H1 (cell line): ENCODE data around the gene C19orf73. TPM values are rescaled to one million over a fixed set of nuclear protein-coding genes. Genes with fewer than 3 reads are reported as not detected.

Source experiments
- CTCF ChIA-PET: fragments of 300-600 bp; sonication (Branson Sonifier 250); formaldehyde crosslinking; loops from one replicate; lab custom pipeline; 2021; ENCODE audit not compliant: partially characterized antibody; lab: Charles Lee
- POLR2A ChIA-PET: fragments of 300-600 bp; sonication (Branson Sonifier 250); formaldehyde crosslinking; loops from one replicate; lab custom pipeline; 2021; ENCODE audit warnings: inconsistent platforms; ENCODE audit not compliant: partially characterized antibody; lab: Charles Lee
- DNase-seq, 2 experiments: peaks; one replicate each; pipeline versions ENCODE4 v3.0.0 to v3.0.0-alpha.2; 2010 to 2022; ENCODE audit warnings: low spot score in 2 of 2, low read depth in 1 of 2, mixed read lengths in 1 of 2
- FAIRE-seq: peaks from 2 replicates; lab custom pipeline; 2011; peaks lifted over from hg19 to GRCh38; lab: Jason Lieb, UNC
- H2AFZ ChIP-seq: 2 replicates; pipeline ENCODE4 v1.8.1; 2012; ENCODE audit warnings: low read length, inconsistent platforms
- H2AK5ac ChIP-seq: 2 replicates; pipeline ENCODE4 v1.6.1; 2013; ENCODE audit warnings: low read depth, low read length
- H2BK120ac ChIP-seq: replicated peaks from 2 replicates; pipeline ENCODE3; 2013; ENCODE audit warnings: low read depth, low read length, inconsistent platforms
- H2BK12ac ChIP-seq: 2 replicates; pipeline ENCODE4 v1.6.1; 2013; ENCODE audit warnings: low read depth, low read length
- H2BK15ac ChIP-seq: 2 replicates; pipeline ENCODE4 v1.6.1; 2013; ENCODE audit warnings: low read length
- H2BK20ac ChIP-seq: 2 replicates; pipeline ENCODE4 v1.6.1; 2013; ENCODE audit warnings: low read length
- H2BK5ac ChIP-seq: 2 replicates; pipeline ENCODE4 v1.6.1; 2013; ENCODE audit warnings: low read depth, low read length
- H3K14ac ChIP-seq: 2 replicates; pipeline ENCODE4 v1.6.1; 2013; ENCODE audit warnings: inconsistent platforms; ENCODE audit not compliant: insufficient read length
- H3K18ac ChIP-seq: 2 replicates; pipeline ENCODE4 v1.6.1; 2013; ENCODE audit warnings: low read length; ENCODE audit errors: extremely low read depth
- H3K23ac ChIP-seq: 2 replicates; pipeline ENCODE4 v1.6.1; 2013; ENCODE audit warnings: inconsistent platforms; ENCODE audit not compliant: insufficient read length
- H3K23me2 ChIP-seq: 2 replicates; pipeline ENCODE4 v1.6.1; 2013; ENCODE audit warnings: low read depth, low read length
- H3K27ac ChIP-seq: 2 replicates; pipeline ENCODE4 v1.6.1; 2011; ENCODE audit warnings: low read depth, low read length, inconsistent platforms
- H3K27me3 ChIP-seq, 4 experiments: replicated peaks in 1 of 4; 1 replicate in 1 of 4; 2 replicates in 3 of 4; pipeline versions ENCODE4 v1.6.1 to v1.8.1; 2011 to 2013; ENCODE audit warnings: low read length in 3 of 4, mild to moderate bottlenecking in 3 of 4, inconsistent platforms in 2 of 4, mixed read lengths in 2 of 4, moderate library complexity in 1 of 4; ENCODE audit not compliant: control insufficient read depth in 3 of 4, insufficient read depth in 3 of 4; ENCODE audit errors: extremely low read depth in 1 of 4
- H3K36me3 ChIP-seq, 4 experiments: 2 replicates each; pipeline versions ENCODE4 v1.6.1 to v1.8.1; 2011 to 2013; ENCODE audit warnings: mild to moderate bottlenecking in 4 of 4, low read length in 3 of 4, moderate library complexity in 2 of 4, control low read depth in 1 of 4, inconsistent platforms in 1 of 4; ENCODE audit not compliant: insufficient read depth in 4 of 4, control insufficient read depth in 2 of 4
- H3K4ac ChIP-seq: replicated peaks from 2 replicates; pipeline ENCODE3; 2013; ENCODE audit warnings: low read length, low read depth, mixed read lengths, inconsistent platforms; ENCODE audit not compliant: insufficient read length
- H3K4me1 ChIP-seq, 4 experiments: replicated peaks in 1 of 4; 1 replicate in 1 of 4; 2 replicates in 3 of 4; pipeline versions ENCODE4 v1.6.1 to v1.8.1; 2011 to 2013; ENCODE audit warnings: low read length in 3 of 4, inconsistent platforms in 2 of 4, mixed read lengths in 1 of 4; ENCODE audit not compliant: insufficient read depth in 4 of 4, control insufficient read depth in 3 of 4
- H3K4me2 ChIP-seq, 2 experiments: 2 replicates each; pipeline versions ENCODE4 v1.6.1 to v1.8.1; 2011 to 2013; ENCODE audit warnings: low read depth in 2 of 2, low read length in 2 of 2, control low read depth in 1 of 2, inconsistent platforms in 1 of 2, mild to moderate bottlenecking in 1 of 2; ENCODE audit not compliant: insufficient read depth in 1 of 2
- H3K4me3 ChIP-seq, 4 experiments: fragments of 200-600, 300-600 bp in 1 of 4; sonication (generic), shearing (Covaris generic), sonication (Bioruptor Twin) in 1 of 4; 2 replicates each; pipeline versions ENCODE4 v1.5.1 to v1.8.1; 2011 to 2016; ENCODE audit warnings: low read length in 4 of 4, low read depth in 3 of 4, control low read depth in 2 of 4, inconsistent platforms in 2 of 4, mild to moderate bottlenecking in 2 of 4, mixed read lengths in 1 of 4, moderate library complexity in 1 of 4; ENCODE audit not compliant: insufficient read depth in 2 of 4; ENCODE audit errors: extremely low read depth in 1 of 4
- H3K56ac ChIP-seq: replicated peaks from 2 replicates; pipeline ENCODE3; 2013; ENCODE audit warnings: low read depth, mild to moderate bottlenecking, mixed read lengths, low read length, inconsistent platforms; ENCODE audit not compliant: insufficient read length
- H3K79me1 ChIP-seq: 2 replicates; pipeline ENCODE4 v1.6.1; 2013; ENCODE audit warnings: low read depth, low read length, control low read depth
- H3K79me2 ChIP-seq, 2 experiments: 2 replicates each; pipeline versions ENCODE4 v1.6.1 to v1.8.1; 2012 to 2013; ENCODE audit warnings: low read length in 2 of 2, mild to moderate bottlenecking in 2 of 2, inconsistent platforms in 1 of 2; ENCODE audit not compliant: insufficient read depth in 2 of 2, control insufficient read depth in 1 of 2
- H3K9ac ChIP-seq, 4 experiments: replicated peaks in 1 of 4; 1 replicate in 1 of 4; 2 replicates in 3 of 4; pipeline versions ENCODE4 v1.6.1 to v1.8.1; 2011 to 2013; ENCODE audit warnings: low read depth in 3 of 4, low read length in 3 of 4, control low read depth in 2 of 4, mild to moderate bottlenecking in 2 of 4, moderate library complexity in 2 of 4, inconsistent platforms in 1 of 4; ENCODE audit errors: extremely low read depth in 1 of 4
- H3K9me3 ChIP-seq, 2 experiments: 2 replicates each; pipeline versions ENCODE4 v1.6.1 to v1.8.1; 2012 to 2013; ENCODE audit warnings: mild to moderate bottlenecking in 2 of 2, moderate library complexity in 2 of 2, control low read depth in 1 of 2, inconsistent platforms in 1 of 2, low read depth in 1 of 2, low read length in 1 of 2, mixed read lengths in 1 of 2; ENCODE audit not compliant: insufficient read depth in 2 of 2
- H4K20me1 ChIP-seq, 2 experiments: replicated peaks in 1 of 2; 2 replicates each; pipeline versions ENCODE3 to v1.8.1; 2011 to 2013; ENCODE audit warnings: inconsistent platforms in 2 of 2, low read length in 2 of 2, mild to moderate bottlenecking in 1 of 2; ENCODE audit not compliant: insufficient read depth in 2 of 2, control insufficient read depth in 1 of 2
- H4K5ac ChIP-seq: 2 replicates; pipeline ENCODE4 v1.6.1; 2013; ENCODE audit warnings: low read length, low read depth, mixed read lengths, inconsistent platforms; ENCODE audit not compliant: insufficient read length
- H4K8ac ChIP-seq: 2 replicates; pipeline ENCODE4 v1.8.0; 2013; ENCODE audit warnings: mild to moderate bottlenecking, moderate library complexity, low read length, inconsistent platforms; ENCODE audit not compliant: insufficient read depth; ENCODE audit errors: extremely low read depth
- H4K91ac ChIP-seq: replicated peaks from 2 replicates; pipeline ENCODE3; 2013; ENCODE audit warnings: low read length, mixed read lengths, inconsistent platforms; ENCODE audit not compliant: insufficient read length
- KDM4A ChIP-seq: IDR thresholded peaks from one replicate; pipeline ENCODE4 v1.7.1; 2012; ENCODE audit warnings: low read depth, mild to moderate bottlenecking, moderate library complexity, low read length, inconsistent platforms; ENCODE audit not compliant: severe bottlenecking
- MAX ChIP-seq: IDR thresholded peaks from 2 replicates; pipeline ENCODE4 v1.6.1; 2012; ENCODE audit warnings: inconsistent platforms
- RBBP5 ChIP-seq: IDR thresholded peaks from 2 replicates; pipeline ENCODE4 v1.7.1; 2012; ENCODE audit warnings: low read depth, mild to moderate bottlenecking, inconsistent platforms, low read length, moderate library complexity, borderline replicate concordance
- SAP30 ChIP-seq: fragments of 300-600 bp; sonication (generic); IDR thresholded peaks from 2 replicates; pipeline ENCODE4 v1.7.1; 2012; ENCODE audit warnings: low read length, moderate library complexity, mild to moderate bottlenecking, inconsistent platforms; ENCODE audit not compliant: insufficient read depth, insufficient replicate concordance
- WGBS, 2 experiments: shearing (Covaris generic) in 1 of 2; methylation state at CpG; one replicate each; pipeline versions ENCODE4 v1.1.6 to v1.1.7; 2013 to 2015; ENCODE audit warnings: low lambda C conversion rate in 2 of 2, mixed read lengths in 2 of 2, inconsistent platforms in 1 of 2, low coverage in 1 of 2, missing lambda C conversion rate in 1 of 2; ENCODE audit not compliant: insufficient replicate concordance in 2 of 2, insufficient coverage in 1 of 2, insufficient read length in 1 of 2; ENCODE audit errors: extremely low coverage in 1 of 2, missing lambda C conversion rate in 1 of 2; 5-methylcytosine and 5-hydroxymethylcytosine counted together
- polyA plus RNA-seq, 7 experiments: library from polyadenylated mRNA; depleted of rRNA in 3 of 7; stranded (reverse) in 5 of 7; unstranded in 2 of 7; fragments of >200 nt in 5 of 7; fragments of 200-250 nt in 2 of 7; gene quantifications; 1 replicate in 5 of 7; 2 replicates in 1 of 7; 4 replicates in 1 of 7; pipeline versions ENCODE4 v1.2.1 to v1.2.3, GENCODE V29; 2011 to 2013; ENCODE audit warnings: missing spikeins in 2 of 7, mixed read lengths in 2 of 7
- total RNA-seq: library from RNA; stranded (reverse); fragmentation: NEBNext Ultra II Directional; extraction: Animal tissue kit (Norgen Biotek cat#: 25700); gene quantifications from 2 replicates; pipeline ENCODE4 v1.2.1, GENCODE V29; 2021

The C19orf73 gene
- total and polyA plus RNA-seq, 2 of the 8 experiments (the other 6 are each of a cell fraction or from before 2014, with no cell fraction given), result 2.5 to 4.6 TPM

GRCh38 chr19:49135686-49136085, 16.7 kb upstream of the C19orf73 start:
- Histone ChIP-seq H3K9ac (no peak overlapping the region), H3K56ac (peak overlapping the region; percentile 46), H2BK20ac (no peak overlapping the region), H2BK15ac (no peak overlapping the region), H3K18ac (no peak overlapping the region; the same call in 1 of the 2 replicates), H2BK5ac (no peak overlapping the region), H3K27ac (no peak overlapping the region; the same call in 1 of the 2 replicates), H3K23me2 (peaks cover 4% of the 10 kb centered on the region; the same call in 1 of the 2 replicates), H2AK5ac (no peak overlapping the region), H4K5ac (peak overlapping the region; percentile 15), H3K14ac (no peak overlapping the region), H2AFZ (no peak overlapping the region), H3K4me2 (no peak overlapping the region), H3K4me1 (peaks cover 4 to 12% (median 7%) of the 10 kb centered on the region in 4 experiments; a peak in 6 of 7 replicates), H3K36me3 (peaks cover 0 to 5% (median 2%) of the 10 kb centered on the region in 4 experiments; a peak in 2 of 8 replicates), H3K4me3 (no peak overlapping the region), H3K79me1 (no peaks in the 10 kb centered on the region), H3K23ac (no peak overlapping the region), H4K20me1 (peaks cover 0 to 1% of the 10 kb centered on the region in 2 experiments), H3K4ac (no peak overlapping the region), H4K91ac (peak overlapping the region; percentile 74), H4K8ac (peak overlapping the region; percentile 68; the same call in 1 of the 2 replicates), H2BK12ac (peak overlapping the region; percentile 39; the same call in 1 of the 2 replicates), H2BK120ac (no peak overlapping the region), H3K9me3 (no peaks in the 10 kb centered on the region), H3K27me3 (no peaks in the 10 kb centered on the region), H3K79me2 (no peaks in the 10 kb centered on the region)
- CTCF ChIA-PET, result interaction anchor here (0.6 to 9.7 kb wide), 6 partner anchors 9 to 988 kb away, joined by 4 to 99 read pairs (median 8); no protein-coding TSS in a partner anchor
- DNase-seq, result no peak
- POLR2A ChIA-PET, result interaction anchor here (0.5 to 5.8 kb wide), 4 partner anchors 11 to 26 kb away, joined by 3 to 47 read pairs (median 6); no protein-coding TSS in a partner anchor
- WGBS, 2 experiments, result 89% methylated on average over 5 of the region's 5 CpGs; no CpG with 5 or more reads in 1 of the 2 experiments
- TF ChIP-seq SAP30, result no peak
- no peak for TF ChIP-seq RBBP5
- TF ChIP-seq MAX, result no peak
- no peak for TF ChIP-seq KDM4A
- no peak for FAIRE-seq
